22Rv1 (cell line): Measurements from ENCODE around the gene TMEM17.

Source experiments
- ZFX ChIP-seq: fragments of 450-650 bp; IDR thresholded peaks from 2 replicates; pipeline ENCODE4 v1.6.1; 2017; ENCODE audit warnings: antibody characterized with exemption, borderline replicate concordance
- TF ChIP-seq, protein P1 (sequence below): fragments of 450-650 bp; IDR thresholded peaks from 2 replicates; pipeline ENCODE4 v1.5.1; 2017; ENCODE audit warnings: mild to moderate bottlenecking

DNA sequence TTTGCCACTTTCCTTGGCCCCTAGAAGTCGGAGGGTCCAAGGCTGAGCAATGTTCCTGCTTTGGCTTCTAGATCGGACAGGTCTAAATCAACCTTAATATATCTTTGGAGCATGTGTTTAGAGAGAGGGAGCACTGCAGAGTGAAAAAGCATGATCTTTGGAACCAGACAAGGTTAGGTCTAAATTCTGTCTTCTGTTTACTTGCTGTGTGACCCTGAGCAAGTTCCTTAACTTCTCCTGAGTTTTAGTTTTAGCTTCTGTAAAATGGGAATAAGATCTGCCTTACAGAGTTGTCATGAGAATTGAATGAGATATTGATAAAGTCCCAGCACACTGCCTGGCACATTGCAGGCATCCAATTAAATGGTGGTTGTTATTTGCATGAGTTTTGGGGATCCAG, 13.9 kb downstream of the TMEM17 start:
- TF ChIP-seq, protein P1, sequence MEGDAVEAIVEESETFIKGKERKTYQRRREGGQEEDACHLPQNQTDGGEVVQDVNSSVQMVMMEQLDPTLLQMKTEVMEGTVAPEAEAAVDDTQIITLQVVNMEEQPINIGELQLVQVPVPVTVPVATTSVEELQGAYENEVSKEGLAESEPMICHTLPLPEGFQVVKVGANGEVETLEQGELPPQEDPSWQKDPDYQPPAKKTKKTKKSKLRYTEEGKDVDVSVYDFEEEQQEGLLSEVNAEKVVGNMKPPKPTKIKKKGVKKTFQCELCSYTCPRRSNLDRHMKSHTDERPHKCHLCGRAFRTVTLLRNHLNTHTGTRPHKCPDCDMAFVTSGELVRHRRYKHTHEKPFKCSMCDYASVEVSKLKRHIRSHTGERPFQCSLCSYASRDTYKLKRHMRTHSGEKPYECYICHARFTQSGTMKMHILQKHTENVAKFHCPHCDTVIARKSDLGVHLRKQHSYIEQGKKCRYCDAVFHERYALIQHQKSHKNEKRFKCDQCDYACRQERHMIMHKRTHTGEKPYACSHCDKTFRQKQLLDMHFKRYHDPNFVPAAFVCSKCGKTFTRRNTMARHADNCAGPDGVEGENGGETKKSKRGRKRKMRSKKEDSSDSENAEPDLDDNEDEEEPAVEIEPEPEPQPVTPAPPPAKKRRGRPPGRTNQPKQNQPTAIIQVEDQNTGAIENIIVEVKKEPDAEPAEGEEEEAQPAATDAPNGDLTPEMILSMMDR, result no peak
- no peak for TF ChIP-seq ZFX
